ENCODE data around the gene SUPT3H.

Gene SUPT3H

GRCh38 chr6:45310118-45310788, 67.5 kb downstream of the SUPT3H start:
- H3K4me3 ChIP-seq (ENCODE audit: low read depth, low read length), result no peak overlapping the region
- no peak for DNase-seq (ENCODE audit: low read depth)
- TF ChIP-seq CTCF (IDR thresholded peaks at IDR 0.05; ENCODE audit: control insufficient read depth, extremely low read depth, insufficient read depth), result no peak

GRCh38 chr6:45305546-45305945, 72.2 kb downstream of the SUPT3H start:
- no peak for DNase-seq (ENCODE audit: low read depth)
- no peak for TF ChIP-seq CTCF (IDR thresholded peaks at IDR 0.05; ENCODE audit: control insufficient read depth, extremely low read depth, insufficient read depth)
- no peak overlapping the region for H3K4me3 ChIP-seq (ENCODE audit: low read depth, low read length)

GRCh38 chr6:45302832-45303231, 74.9 kb downstream of the SUPT3H start:
- no peak for DNase-seq (ENCODE audit: low read depth)
- TF ChIP-seq CTCF (IDR thresholded peaks at IDR 0.05; ENCODE audit: control insufficient read depth, extremely low read depth, insufficient read depth), result no peak
- no peak overlapping the region for H3K4me3 ChIP-seq (ENCODE audit: low read depth, low read length)

- no peak overlapping the region for H3K4me3 ChIP-seq (ENCODE audit: low read depth, low read length)
- no peak for DNase-seq (ENCODE audit: low read depth)
- no peak for TF ChIP-seq CTCF (IDR thresholded peaks at IDR 0.05; ENCODE audit: control insufficient read depth, extremely low read depth, insufficient read depth)
These were observed 76.2 kb downstream of the SUPT3H start for GRCh38 chr6:45301348-45302142.

- no peak for TF ChIP-seq CTCF (IDR thresholded peaks at IDR 0.05; ENCODE audit: control insufficient read depth, extremely low read depth, insufficient read depth)
- DNase-seq (ENCODE audit: low read depth), result no peak
- no peak overlapping the region for H3K4me3 ChIP-seq (ENCODE audit: low read depth, low read length)
These were observed 77.0 kb downstream of the SUPT3H start for GRCh38 chr6:45300736-45301135.

- H3K4me3 ChIP-seq (ENCODE audit: low read depth, low read length), result no peak overlapping the region
- TF ChIP-seq CTCF (IDR thresholded peaks at IDR 0.05; ENCODE audit: control insufficient read depth, extremely low read depth, insufficient read depth), result no peak
- no peak for DNase-seq (ENCODE audit: low read depth)
These were observed 78.6 kb downstream of the SUPT3H start for GRCh38 chr6:45299096-45299581.
